Gastrocnemius medialis (tissue), 4 donors: ENCODE measurements around the gene CRB2.

Experiments used
- CTCF ChIP-seq, 5 experiments: fragments of 450-650 bp in 3 of 5; fragments of 200-600 bp in 2 of 5; sonication (generic) in 2 of 5; IDR thresholded peaks in 4 of 5; conservative IDR thresholded peaks in 1 of 5; 1 replicate in 4 of 5; 2 replicates in 1 of 5; pipeline ENCODE4 v1.5.1; 2016 to 2019; ENCODE audit warnings: antibody characterized with exemption in 5 of 5, mild to moderate bottlenecking in 3 of 5, moderate library complexity in 3 of 5
- POLR2A ChIP-seq, 2 donors: fragments of 450-650 bp; IDR thresholded peaks; one replicate each; pipeline ENCODE4 v1.6.1; 2017; ENCODE audit warnings: antibody characterized with exemption in 2 of 2, mild to moderate bottlenecking in 2 of 2, moderate library complexity in 2 of 2

DNA sequence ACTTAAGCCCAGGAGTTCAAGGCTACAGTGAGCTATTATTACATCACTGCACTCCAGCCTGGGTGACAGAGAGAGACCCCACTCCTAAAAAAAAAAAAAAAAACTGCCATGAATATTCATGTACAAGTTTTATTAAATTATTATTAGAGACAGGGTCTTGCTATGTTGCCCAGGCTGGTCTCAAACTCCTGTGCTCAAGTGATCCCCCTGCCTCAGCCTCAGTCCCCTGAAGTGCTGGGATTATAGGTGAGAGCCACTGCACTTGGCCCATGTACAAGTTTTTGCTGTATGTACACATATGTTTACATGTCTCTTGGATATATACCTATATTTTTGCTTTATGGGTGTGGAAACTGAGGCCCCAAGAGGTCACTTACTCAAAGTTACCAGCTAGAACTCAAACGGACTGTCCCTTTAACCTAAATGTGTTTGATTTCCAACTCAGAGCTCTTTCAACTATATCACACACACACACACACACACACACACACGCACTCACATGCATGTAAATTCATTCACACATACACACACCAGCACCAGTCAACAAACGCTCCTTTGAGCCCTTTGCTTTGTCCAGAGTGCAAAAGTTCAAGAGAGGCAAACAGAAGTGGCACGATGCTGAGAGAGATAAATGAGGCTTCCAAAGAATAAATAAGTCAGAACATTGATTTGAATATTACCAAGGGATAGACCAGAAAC is 45.3 kb upstream of the CRB2 start:
- no peak for TF ChIP-seq POLR2A (IDR thresholded peaks at IDR 0.05)
- TF ChIP-seq CTCF (IDR thresholded peaks at IDR 0.05 in 4 of 5, conservative IDR thresholded peaks at IDR 0.05 in 1 of 5) = no peak
